NCI-H2227 (cell line): ENCODE results near the gene GALNT10.
A peak's percentile ranks its signal among the peaks of the same experiment; 100 is the strongest.

Experiments
- DNase-seq: peaks from one replicate; lab custom pipeline; 2025; ENCODE audit not compliant: unreplicated experiment; lab: John Stamatoyannopoulos, UW

The GALNT10 gene

DNA sequence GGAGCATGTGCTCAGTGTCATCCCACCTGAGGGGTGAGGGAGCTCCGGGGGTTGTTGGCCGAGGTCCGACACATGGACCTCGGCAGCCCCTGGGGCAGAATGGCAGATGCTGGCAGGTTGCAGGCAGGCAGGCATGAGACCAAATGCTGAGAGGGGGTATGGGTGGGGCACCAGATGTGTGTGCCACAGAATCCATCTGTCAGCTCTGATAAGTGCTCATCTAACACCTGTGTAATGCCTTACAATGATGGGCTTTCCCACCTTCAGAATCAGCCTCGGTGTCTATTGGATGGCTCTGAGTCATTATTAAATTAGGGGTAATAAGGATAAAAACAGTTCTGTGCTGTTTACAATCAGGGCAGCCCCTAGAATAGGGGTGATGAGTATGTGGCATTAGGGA, 182.1 kb downstream of the GALNT10 start:
- no peak for DNase-seq

DNA sequence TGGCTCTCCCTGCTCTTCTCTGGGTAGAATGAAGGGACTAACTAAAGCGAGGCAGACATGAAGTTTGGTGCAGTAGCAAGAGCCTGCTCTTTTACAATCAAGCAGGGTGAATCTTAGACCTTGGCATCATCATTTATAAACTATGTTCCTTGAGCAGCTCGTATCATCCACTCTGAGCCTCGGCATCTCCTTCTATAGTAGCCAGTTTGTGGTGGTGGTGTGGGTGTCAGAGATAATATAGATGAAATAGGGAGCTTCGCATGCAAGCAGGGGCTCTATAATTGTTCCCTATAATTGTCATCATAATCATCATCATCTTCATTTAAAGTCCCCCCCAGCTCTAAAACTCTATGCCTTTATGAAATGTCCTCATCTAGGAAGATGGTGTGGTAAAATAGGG, 182.8 kb downstream of the GALNT10 start:
- no peak for DNase-seq

DNA sequence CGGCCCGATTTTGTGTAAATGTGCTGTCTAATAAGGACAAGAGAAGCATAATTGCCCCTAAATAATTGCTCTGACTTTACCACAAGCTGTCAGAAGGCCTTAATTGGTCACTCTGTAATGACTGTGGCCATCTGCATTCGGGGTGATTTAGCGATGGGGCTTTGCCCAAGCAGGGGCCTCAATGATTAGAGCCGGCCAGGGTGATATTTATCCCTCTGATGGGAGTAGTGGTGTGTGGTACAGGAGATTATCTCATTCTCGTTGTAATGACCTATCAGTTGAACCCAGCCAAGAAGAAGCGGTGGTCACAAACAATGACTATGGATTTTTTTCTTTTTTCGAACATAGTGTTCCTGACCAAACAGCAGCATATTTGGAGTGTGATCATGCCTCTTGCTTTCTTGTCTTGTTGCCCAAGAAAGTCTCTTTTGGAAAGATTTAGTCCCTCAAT, 183.2 kb downstream of the GALNT10 start:
- no peak for DNase-seq

DNA sequence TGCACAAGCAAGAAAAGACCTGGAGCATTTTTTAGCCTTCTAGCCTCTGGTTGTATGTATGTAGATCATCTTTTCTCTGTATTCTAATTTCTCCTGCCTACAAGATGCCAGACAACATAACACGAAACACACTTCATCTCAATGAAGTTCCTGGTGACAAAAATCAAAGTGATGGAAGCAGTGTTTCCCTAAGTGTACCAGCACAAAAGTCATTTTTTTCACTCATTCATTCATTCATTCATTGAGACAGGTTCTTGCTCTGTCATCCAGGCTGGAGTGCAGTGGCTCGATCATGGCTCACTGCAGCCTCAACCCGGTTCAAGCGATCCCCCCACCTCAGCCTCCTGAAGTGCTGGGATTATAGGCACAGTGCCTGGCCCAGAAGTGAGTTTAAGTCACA, 183.7 kb downstream of the GALNT10 start:
- no peak for DNase-seq

DNA sequence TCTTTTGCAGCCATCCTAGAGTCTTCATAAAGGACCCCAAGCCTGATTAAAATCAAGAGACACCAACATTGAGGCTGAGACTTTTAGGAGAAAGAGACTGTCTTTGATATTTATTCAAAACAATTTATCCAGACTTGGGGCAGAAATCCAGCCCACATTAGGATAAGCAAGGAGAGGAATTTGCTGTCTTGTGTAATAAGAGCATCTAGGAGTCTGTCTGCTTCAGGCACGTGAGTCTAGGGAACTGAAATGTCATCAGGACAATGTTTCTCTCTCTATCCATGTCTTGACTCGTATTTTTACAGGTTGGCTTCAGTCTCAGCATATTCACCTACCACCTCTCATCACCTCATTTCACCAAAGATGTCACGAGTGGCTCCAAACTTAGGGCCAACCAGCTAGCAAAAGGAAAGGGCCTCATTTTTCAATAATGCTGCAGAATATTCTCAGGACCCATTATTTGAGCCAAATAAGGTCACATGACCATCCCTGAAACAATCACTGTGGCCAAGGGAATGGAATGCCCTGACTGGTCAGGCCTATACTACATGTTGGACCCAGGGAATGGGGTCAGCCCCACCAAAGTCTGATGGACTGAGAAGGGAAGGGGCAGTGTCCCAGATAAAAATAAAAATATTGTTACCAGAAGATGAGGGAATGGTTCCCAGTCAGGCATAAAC, 184.9 kb downstream of the GALNT10 start:
- DNase-seq, result no peak

DNA sequence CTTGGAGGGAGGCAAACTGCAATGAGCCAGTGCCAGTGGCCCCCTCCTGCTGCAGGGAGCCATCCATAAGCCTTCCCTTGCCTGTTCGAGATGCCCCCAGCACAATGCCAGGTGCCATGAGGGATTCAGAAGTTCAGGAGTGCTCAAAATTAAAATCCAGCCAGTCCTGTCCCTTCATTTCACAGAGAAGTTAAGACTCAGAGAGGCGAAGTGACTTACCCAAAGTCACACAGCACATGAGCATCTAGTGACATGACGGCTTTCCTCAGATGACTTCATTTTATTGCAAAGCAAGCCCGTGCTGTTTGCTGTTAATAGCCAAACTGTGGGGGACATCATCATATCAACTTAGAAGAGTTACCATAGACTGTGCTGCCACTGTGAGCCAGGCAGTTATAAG, 185.9 kb downstream of the GALNT10 start:
- no peak for DNase-seq

DNA sequence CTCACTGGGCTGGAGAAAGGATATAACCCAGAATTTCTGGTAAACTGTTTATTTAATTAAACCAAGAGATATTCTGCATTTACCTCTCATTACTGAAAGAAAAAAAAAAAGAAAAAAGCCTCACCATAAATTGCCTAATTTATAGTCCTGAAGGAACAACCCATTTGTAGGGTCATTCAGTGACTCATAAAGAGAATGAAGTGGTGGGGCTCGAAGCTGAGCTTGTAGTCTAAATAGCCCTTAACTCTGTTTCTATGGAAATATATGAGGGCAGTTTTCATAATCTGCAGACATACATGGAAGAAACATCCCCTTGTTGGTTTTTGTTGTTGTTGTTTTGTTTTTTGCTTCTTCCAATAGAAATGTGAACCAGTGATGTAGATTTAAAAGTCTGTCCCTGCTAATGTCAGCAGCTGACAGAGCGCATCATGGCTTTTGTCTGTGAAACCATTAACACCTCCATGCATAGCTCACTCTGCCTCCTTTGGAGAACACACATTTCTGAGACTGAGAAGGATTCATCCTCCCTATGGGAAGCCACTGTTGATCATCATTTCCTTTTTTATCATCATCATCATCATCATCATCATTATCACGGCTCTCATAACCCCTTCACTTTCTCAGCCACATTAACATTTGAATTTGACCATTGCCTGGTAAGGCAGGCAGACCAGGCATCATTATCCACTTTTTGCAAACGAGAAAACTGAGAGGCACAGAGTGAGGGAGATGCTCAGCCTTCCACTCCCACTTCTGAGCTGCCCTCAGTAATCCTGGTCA, 187.4 kb downstream of the GALNT10 start:
- no peak for DNase-seq

DNA sequence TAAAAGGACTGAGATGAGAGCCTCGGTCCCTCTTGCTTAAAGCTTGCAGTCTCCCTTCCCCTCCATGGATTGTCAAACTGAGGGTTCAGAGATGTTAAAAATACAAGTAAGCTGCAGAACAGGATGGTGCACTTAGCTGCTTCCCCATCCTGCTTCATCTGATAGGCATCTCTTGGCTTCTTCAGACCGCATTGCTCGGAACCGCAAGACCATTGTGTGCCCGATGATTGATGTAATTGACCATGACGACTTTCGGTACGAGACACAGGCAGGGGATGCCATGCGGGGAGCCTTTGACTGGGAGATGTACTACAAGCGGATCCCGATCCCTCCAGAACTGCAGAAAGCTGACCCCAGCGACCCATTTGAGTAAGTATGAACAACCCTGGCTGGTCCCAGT, 189.7 kb downstream of the GALNT10 start:
- no peak for DNase-seq

DNA sequence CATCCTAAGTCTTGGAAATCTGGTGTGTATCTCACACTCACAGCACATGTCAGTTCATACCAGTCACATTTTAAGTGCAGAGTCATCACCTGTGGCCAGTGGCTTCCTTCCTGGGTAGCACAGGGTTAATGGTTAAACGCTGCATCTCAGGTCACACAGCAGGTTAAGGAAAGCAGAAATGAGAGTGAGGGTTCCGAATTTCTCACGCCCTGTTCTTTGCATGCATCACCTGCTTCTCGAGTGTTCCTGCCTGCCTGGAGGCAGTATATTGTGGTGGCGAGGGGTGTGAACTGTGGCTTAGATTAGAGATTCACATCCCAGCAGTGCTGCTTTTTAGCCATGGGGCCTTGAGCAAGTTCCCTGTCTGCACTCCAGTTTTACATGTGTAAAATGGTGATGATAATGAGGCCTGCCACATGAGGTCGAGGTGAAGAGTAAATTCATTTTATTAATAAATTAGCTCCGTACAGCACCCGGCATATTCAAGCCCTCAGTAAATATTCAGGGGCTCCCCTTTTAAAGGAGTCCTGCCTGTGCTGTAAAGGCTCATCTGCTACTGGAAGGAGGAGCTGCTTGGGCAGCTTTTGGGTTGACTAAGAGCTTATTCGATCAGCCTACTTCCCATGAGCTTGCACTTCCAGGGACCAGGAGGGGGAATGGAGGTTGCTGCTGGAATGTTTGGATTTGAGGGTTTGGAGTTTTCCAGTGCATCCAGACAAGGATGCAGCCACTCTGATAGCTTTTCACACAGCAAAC, 194.1 kb downstream of the GALNT10 start:
- DNase-seq, result no peak

DNA sequence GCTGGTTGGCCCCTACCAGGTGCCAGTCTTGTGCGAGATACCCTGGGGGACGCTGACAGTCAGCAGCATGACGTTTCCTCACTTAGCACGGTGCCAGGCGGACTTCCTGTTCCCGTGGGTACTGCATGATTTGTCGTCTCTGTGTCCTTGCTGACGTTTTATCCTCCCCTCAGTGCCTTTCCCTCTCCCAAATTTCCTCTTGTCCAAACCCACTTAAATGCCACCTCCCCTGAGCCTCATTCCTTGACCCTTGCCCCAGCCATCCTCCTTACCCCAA, 194.6 kb downstream of the GALNT10 start:
- DNase-seq, result no peak

DNA sequence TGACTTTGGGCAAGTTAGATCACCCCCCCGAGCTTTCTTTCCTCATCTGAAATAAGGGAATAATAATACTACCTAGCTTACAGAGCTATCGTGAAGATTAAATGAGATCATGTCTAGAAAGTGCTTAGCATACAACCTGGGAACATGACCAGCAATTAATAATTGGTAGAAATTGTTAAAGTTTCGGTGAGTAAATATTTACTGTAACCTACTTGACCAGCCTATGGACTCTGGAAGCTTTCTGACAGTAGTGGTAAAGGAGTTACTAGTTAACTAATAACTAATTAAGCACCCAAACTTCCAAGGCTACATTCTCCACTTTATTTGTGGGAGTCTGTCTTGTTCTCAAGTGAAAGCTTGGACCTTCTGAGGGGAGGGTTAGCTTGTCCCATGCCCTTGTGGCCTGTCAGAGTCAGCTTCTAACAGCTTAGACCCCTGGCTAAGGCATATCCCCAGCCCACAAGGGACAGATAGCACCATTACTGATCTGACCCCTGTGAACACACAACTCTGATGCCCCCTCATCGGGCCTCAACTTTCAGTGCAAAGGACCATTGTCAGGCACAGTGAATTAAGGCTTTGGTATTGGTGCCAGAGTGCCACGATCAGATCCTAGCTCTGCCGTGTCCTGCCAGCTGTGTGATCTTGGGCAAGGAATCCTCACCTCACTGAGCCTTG, 196.6 kb downstream of the GALNT10 start:
- no peak for DNase-seq

DNA sequence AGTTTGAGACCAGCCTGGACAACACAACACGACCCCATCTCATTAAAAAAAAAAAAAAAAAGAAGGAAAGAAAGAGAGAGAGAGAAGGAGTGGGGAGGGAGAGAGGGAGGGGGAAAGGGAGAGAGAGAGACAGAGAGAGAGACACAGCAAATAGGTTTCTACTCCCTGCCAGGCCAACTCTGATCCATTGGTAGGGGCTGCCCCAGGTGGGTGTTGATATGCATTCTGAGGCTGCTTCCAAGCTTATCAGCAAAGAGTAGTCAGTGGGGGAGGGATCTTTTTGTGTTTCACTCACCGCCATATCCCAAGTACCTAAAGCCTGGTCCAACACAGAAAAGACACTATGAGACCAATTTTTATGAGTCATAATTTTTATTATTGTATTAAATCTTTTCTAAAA, 198.3 kb downstream of the GALNT10 start:
- DNase-seq, result no peak

DNA sequence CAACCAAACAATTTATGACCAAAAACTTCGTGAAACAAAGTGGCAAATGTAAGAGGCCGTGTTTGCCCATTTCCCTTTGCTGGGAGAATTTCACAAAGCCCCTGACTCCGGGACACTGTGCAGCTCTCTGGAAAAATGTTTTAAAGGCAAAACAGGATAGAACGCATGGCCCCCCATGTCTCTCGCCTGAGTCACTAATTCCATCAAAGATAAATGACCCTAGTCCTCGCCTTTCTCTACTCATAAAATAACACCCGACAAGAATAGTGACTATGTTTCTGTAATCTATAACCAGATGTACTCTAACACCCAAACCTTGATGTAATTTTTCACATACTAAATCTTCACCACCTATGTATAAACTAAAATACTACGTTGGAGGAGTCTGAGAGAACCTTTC, 199.6 kb downstream of the GALNT10 start:
- no peak for DNase-seq

DNA sequence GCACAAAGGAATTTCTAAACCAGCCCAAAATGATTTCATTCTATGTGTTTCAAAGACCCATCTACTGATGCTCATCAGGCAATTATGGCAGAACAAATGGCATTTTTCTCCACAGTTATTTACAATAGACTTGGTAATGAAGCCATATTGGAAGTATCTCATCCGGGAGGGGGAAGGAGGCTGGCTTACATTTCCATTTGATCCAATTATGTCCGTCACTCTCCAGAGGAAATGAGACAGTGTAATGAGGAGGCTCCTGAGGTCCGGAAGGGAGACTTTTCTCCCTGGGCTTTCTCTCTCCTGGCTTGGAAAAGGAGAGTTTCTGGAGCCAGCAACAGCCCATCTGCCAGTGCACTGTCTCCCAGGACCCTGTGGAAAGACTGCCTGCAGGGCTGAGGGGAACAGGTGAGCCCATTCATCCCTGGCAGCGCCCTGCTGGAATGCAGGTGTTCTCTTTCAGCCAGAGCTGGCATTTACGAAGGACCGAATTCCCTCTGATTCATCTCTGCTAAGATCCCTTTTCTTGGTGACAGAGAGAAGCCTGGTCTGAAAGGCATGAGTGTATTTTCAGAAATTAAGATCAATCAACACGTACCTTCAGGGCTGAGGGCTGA, 200.3 kb downstream of the GALNT10 start:
- no peak for DNase-seq

DNA sequence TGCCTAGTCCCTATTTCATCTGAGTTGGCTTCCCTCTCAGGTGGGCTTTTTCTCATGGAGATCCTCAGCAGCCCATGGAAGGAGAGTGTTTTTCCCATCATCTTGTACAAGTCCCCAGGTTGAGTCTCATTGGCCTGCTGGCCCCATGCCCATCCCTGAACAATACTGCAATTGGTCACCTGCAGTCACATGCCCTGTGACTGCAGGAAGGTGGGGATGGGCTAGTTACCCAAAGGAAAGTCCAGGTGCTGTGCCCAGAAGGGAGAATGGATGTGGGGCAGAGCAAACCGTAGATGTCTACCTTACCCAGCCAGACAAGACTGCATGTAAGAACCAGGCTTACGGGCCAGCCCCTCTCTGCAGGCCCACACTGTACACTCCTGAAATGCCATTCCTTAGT, 201.3 kb downstream of the GALNT10 start:
- no peak for DNase-seq

DNA sequence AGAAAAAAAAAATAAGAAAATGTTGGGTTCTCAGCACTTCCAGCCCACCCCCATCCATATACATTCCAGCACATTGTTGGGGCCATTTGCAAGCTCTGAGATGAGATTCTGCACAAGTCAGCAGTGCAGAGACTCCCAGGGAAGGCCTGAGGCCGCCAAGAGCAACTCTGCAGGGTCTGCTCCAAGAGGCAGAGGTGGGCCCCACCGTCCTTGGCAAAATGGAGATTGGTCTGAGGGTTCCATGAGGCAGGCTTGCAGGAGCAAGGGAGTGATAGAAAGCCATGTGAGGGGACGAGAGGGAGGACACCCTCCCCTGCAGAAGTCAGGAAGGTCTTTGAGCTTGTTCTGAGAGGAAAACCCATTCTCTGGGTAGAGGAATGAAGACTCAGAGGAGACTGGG, 203.3 kb downstream of the GALNT10 start:
- no peak for DNase-seq

DNA sequence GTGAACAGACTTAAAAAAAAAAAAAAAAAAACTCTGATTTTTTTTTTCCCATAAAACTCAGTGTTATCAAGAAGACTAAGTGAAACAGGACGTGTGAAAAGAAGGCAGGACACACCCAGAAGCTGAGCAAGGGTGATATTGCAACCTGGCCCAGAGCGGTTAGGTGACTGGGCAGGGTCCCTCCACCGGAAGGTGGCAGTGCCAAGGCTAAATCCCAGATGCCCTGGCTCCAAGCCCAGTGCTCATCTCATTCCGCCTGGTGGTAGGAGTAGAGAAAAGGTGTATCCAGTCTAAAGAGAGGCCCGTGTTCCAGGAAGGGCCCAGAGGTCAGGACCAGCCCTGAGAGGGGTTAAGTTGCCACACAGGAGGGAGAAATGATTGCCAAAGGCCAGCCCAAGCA, 203.8 kb downstream of the GALNT10 start:
- DNase-seq, result no peak

DNA sequence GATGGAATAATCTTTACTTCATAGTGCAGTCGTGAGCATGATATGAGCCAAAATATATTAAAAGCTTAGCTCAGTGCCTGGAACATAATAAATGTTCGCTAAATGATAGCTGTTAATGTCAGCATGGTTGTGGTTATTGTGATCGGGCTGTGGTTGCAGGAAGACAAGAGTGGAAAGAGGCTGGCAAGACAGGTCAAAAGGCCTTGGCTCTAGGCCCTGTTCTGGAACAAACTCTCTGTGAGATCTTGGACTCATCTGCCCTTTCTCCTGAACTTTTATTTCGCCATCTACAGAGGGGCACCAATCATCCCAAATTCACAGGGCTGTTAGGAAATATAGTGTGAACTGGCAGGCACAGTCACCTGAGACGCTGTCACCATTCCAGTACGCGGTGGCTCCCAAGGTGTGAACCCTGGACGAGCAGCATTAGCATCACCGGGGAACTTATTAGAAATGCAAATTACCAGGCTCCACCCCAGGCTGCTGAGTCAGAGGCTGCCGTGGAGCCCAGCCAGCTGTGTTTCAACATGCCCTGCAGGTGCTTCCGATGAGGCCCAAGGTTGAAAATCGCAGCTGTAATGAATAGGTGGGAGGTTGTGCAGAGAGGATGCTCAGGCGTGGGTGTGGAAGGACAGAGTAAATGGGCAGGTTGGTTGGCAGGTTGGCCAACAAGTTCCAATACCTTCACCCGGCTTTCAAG, 205.0 kb downstream of the GALNT10 start:
- no peak for DNase-seq

DNA sequence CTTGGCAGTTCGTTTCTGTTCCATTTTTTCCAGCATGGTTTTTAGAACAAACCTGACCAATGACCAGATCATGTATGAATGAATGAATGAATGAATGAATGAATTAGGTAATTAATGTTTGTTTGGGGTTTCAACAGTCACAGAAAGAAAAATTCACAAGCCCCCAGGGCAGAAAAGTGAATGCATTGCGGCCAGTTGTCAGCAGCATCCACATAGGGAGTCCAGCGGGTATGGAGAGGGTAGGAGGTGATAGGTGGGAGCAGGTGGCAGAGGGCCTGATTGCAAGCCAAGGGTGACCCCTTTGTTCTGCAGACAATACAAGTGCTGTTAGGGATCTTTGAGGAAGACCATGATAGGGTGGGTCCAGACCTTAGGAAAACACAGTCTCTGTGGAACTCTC, 205.6 kb downstream of the GALNT10 start:
- no peak for DNase-seq

DNA sequence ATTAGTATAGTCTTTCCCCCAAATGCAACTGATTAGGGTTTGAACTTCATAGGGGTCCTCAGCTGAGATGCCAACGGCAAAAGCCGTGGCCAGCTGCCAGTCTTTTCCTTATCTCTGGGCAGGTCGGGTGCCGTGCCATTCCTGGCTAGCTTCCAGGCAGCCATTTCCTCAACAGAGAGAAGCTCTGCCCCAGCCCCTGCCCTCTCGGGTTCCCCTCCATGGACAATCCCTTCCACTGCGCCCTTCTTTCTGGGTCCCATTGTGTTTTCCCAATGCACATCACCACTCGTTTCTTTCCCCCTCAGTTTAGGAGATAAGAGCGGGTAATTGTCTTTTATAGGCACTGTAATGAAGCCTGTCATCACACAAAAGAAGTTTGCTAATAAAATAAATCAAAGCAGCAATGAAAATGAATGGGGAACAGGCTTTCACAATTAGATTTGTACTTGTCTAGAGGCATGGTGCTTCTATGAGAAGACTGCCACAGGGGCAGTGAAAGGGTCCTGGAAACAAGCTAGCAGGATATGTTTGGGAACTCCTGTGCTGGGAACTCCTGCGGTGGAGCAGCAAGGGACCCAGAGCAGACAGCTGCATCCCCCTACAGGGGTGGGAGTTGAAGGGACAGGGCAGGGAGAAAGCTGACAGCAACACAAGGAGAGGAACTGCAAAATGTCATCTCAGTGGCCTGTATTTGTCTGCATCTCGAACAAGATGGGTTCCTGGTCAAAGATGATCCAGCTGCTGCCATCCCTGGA, 207.3 kb downstream of the GALNT10 start:
- DNase-seq, result peak; percentile 40
